Measurements from ENCODE around the gene RAB3GAP1. TPM values are rescaled to one million over a fixed set of nuclear protein-coding genes. Genes with fewer than 3 reads are reported as not detected.
"Not testable (repeated sequence)": the region's sequence is repeated elsewhere in the genome, so short reads cannot be mapped to it uniquely, and the experiment has no call there.

The RAB3GAP1 gene
- total RNA-seq, 1 donor from 2014 or later: 25.4 TPM

GRCh38 chr2:135099802-135100483 is 47.9 kb downstream of the RAB3GAP1 start:
- H3K4me3 ChIP-seq (ENCODE audit: low read depth, low read length): no peak overlapping the region
- no peak for DNase-seq (ENCODE audit: low read depth)
- no peak for TF ChIP-seq CTCF (conservative IDR thresholded peaks at IDR 0.05; ENCODE audit: low read depth, low read length)

DNA sequence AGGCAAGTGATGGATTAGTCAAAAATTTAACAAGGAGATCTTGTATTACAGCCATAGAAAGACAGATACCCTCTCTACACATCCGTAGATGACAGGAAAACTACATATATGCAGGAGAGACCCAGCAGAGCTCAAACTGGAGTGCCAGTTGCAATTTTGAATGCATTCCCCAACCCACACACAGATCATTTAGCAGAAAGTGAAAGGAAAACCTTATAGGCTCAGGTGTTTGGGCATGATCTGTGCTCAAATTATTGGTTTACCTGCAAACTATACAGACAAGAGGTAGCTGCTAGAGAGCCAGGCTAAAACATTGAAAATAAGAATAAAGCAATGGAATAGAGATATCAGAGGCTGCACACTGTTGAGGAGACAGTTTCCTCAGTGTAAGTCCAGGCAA is 51.8 kb downstream of the RAB3GAP1 start:
- H3K4me3 ChIP-seq (ENCODE audit: low read depth, low read length): no peak overlapping the region
- no peak for DNase-seq (ENCODE audit: low read depth)
- TF ChIP-seq CTCF (conservative IDR thresholded peaks at IDR 0.05; ENCODE audit: low read depth, low read length): no peak

DNA sequence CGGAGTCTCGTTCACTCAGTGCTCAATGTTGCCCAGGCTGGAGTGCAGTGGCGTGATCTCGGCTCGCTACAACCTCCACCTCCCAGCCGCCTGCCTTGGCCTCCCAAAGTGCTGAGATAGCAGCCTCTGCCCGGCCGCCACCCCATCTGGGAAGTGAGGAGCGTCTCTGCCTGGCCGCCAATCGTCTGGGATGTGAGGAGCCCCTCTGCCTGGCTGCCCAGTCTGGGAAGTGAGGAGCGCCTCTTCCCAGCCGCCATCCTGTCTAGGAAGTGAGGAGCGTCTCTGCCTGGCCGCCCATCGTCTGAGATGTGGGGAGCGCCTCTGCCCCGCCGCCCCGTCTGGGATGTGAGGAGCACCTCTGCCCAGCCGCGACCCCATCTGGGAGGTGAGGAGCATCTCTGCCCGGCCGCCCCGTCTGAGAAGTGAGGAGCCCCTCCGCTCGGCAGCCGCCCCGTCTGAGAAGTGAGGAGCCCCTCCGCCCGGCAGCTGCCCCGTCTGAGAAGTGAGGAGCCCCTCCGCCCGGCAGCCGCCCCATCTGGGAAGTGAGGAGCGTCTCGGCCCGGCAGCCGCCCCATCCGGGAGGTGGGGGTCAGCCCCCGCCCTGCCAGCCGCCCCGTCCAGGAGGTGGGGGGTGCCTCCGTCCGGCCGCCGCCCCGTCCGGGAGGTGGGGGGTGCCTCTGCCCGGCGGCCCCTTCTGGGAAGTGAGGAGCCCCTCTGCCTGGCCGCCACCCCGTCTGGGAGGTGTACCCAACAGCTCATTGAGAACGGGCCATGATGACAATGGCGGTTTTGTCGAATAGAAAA is 53.6 kb downstream of the RAB3GAP1 start:
- DNase-seq (ENCODE audit: low read depth); H3K4me3 ChIP-seq (ENCODE audit: low read depth, low read length): not testable (repeated sequence)

- no peak for TF ChIP-seq CTCF (conservative IDR thresholded peaks at IDR 0.05; ENCODE audit: low read depth, low read length)
- DNase-seq (ENCODE audit: low read depth): no peak
- no peak overlapping the region for H3K4me3 ChIP-seq (ENCODE audit: low read depth, low read length)
These were observed 61.2 kb downstream of the RAB3GAP1 start for GRCh38 chr2:135113322-135113721.

DNA sequence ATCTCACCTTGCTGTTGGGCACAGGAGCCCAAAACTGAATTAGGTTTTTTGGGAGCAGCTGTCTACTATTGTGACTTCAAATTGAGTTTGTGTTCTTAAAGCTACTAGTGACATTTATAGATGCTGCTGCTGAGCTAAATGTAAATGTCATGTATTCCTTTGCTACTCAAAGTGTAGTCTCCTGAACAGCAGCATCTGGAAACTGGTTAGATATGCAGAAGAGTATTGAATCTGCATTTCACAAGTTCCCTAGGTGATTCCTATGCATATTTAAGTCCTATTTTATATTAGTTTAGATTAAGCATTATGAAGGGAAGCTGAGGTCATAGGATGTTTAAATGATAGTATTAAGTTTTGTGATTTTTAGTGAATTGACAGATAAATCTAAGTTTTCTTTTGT is 67.5 kb downstream of the RAB3GAP1 start:
- DNase-seq (ENCODE audit: low read depth): no peak
- TF ChIP-seq CTCF (conservative IDR thresholded peaks at IDR 0.05; ENCODE audit: low read depth, low read length): no peak
- H3K4me3 ChIP-seq (ENCODE audit: low read depth, low read length): no peak overlapping the region

GRCh38 chr2:135121016-135121657 is 69.0 kb downstream of the RAB3GAP1 start:
- no peak overlapping the region for H3K4me3 ChIP-seq (ENCODE audit: low read depth, low read length)
- DNase-seq (ENCODE audit: low read depth): peak; percentile 18
- no peak for TF ChIP-seq CTCF (conservative IDR thresholded peaks at IDR 0.05; ENCODE audit: low read depth, low read length)

GRCh38 chr2:135121658-135122039 is 69.6 kb downstream of the RAB3GAP1 start:
- DNase-seq (ENCODE audit: low read depth); H3K4me3 ChIP-seq (ENCODE audit: low read depth, low read length): not testable (repeated sequence)

Data from epithelial cell of proximal tubule (primary cell).